ENCODE results near the gene CLTCL1.

CLTCL1 gene

GRCh38 chr22:19196841-19197612, 94.5 kb downstream of the CLTCL1 start:
- no peak for DNase-seq

DNA sequence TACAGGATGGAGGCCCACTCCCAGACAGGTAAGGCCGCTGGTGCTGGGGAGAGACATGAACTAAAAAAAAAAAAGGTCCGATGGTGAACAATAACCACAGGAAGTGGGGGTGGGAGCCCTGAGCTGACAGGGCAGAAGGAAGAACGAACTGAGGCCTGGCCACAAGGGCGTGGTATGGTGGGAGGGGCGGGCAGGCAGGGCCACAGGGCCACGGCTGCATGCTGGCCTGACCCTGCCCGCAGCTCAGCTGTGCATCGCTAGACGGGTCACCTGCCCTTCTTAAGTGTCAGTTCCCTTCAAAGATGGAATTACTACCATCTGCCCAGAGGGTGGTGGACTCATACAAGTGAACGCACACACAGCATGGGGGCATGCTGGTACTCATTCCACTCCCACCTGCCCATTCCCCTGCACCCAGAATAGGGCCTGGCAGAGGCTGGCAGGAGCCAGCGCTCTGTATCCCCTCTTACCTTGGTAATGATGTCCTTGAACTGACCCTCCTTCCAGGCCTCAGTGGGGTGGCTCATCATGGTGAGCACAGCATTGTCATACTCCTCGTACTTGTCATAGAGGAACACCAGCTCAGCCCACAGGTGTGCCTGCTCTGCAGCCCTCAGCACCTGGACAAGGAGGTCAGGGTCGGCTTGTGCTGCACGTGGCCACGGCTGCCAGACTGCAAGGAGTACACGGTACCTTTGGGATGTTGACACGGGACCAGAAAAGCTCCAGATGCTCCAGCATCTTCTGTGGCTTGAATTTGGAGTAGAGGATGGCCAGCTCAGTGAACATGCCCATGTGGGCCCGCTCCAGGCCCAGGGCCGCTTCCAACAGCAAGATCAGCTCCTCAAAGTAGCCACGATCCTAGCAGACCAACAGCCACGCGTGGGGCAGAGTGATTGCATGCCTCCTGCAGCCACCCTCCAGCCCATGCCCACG, 95.5 kb downstream of the CLTCL1 start:
- DNase-seq = no peak

GRCh38 chr22:19194766-19195536, 96.6 kb downstream of the CLTCL1 start:
- DNase-seq = peak in 1 of 51 donors; percentile 25

DNA sequence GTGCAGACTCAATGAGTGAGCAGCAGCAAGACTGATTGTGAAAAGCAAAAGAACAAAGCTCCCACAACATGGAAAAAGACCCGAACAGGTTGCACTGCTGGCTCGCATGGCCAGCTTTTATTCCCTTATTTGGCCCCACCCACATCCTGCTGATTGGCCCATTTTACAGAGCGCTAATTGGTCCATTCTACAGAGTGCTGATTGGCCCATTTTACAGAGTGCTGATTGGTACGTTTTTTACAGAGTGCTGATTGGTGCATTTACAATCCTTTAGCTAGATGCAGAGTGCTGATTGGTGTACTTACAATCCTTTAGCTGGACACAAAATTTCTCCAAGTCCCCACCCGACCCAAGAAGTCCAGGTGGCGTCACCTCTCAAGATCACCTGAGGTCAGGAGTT, 97.6 kb downstream of the CLTCL1 start:
- no peak for DNase-seq

- DNase-seq = no peak
Measured at GRCh38 chr22:19187716-19188563, 103.6 kb downstream of the CLTCL1 start.

DNA sequence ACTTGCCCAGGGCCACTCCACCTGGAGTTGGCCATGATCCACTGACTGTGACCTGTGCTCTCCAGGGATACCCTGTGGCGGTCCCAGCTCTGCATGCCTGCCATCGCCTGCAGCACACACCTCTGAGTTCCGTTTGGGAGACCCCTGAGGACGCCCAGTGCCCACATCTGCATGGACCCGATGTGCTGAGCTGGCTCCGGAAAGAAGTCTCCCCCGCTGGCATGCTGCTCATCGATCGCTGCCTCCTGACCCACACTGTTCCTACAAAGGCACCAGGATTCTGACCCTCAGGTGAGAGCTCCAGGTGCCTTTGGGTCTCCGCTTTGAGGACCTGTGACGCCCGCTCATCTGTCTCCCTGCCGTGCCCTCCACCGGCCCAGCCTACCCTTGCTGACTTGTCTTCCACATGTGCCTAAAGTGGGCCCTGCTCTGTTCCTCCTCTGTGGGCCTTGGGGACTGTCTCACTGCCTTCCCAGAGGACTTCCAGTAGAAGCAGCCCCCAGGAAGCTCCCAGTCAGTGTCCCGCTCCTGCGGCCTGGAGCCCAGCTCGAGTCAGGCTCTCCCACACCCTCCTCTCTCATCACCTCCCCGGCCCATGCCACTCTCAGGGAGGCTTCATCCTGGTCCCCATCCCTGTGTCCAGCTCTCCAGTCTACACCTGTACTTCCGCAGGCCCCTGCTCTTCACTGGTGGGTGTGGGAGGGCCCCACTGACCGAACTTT, 107.1 kb downstream of the CLTCL1 start:
- DNase-seq = no peak

GRCh38 chr22:19183216-19183615, 108.3 kb downstream of the CLTCL1 start:
- no peak for DNase-seq

DNA sequence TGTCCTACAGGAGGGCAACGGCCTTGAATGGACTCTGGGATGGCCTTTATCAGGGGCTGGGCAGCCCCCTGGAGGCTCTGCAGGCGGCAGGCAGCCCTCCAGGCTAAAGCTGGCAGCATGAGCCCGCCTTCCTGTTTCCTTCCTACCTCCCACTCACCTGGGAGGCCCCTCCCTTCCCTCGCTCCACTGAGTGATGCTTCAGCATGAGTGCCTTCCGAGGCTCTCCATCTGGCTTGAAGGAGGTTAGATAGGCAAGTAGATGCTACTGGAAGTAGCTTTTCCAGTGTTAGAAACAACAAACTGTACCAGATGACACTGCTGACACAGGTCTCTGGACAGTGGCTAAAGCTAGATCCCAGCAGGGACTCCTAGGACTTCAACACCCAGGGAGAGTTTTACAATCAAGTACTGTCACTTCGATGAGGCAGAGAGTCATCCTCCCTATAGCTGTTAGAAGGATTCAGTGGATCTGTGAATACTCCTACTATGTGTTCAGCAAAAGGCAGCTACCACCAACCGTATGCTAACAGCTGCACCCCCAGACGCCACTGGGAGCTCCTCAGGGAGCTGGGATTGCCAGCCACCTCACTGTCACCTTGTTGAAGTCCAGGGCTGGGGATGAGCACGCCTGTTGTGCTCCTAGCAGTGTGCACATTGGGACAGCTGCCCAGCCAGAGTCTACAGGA, 108.9 kb downstream of the CLTCL1 start:
- DNase-seq = no peak

- DNase-seq = no peak
Measured at GRCh38 chr22:19181786-19182471, 109.6 kb downstream of the CLTCL1 start.

- no peak for DNase-seq
Measured at GRCh38 chr22:19180740-19181410, 110.6 kb downstream of the CLTCL1 start.

- no peak for DNase-seq
Measured at GRCh38 chr22:19180234-19180633, 111.3 kb downstream of the CLTCL1 start.

DNA sequence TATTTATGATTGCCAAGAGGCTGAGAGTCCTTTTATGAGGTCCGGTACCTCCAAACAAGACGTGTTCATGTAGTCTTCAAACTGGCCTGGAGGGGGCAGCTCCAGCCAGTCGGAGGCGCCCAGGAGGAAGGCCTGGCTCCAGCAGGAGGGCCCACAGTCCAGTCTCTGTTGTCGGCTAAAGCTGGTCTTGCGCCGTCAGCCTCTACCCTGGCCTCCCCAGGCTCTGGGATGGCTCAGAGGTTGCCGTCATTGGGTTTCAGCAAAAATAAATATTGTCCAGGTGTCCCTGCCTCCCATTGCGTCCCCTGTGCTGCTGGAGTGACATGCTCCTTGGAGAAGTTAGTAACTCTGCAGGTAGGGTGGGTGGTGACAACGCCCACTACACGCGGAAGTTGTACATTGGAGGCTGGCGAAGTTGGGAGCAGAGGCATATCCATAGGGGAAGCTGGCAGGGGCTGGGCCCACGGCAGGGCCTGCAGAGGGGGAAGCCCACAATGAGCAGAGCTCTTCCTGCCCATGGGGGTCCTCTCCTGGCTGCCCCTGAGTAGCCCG, 111.9 kb downstream of the CLTCL1 start:
- peak in 48 of 51 donors; percentile 17 to 83 (median 60) for DNase-seq

- peak in 50 of 51 donors; percentile 40 to 97 (median 84) for DNase-seq
Measured at GRCh38 chr22:19178657-19179496, 112.6 kb downstream of the CLTCL1 start, which contains the start of gene SLC25A1. Gene SLC25A1 (minus strand): TSS chr22:19178736. CDS start chr22:19178673, 63 bp downstream.

DNA sequence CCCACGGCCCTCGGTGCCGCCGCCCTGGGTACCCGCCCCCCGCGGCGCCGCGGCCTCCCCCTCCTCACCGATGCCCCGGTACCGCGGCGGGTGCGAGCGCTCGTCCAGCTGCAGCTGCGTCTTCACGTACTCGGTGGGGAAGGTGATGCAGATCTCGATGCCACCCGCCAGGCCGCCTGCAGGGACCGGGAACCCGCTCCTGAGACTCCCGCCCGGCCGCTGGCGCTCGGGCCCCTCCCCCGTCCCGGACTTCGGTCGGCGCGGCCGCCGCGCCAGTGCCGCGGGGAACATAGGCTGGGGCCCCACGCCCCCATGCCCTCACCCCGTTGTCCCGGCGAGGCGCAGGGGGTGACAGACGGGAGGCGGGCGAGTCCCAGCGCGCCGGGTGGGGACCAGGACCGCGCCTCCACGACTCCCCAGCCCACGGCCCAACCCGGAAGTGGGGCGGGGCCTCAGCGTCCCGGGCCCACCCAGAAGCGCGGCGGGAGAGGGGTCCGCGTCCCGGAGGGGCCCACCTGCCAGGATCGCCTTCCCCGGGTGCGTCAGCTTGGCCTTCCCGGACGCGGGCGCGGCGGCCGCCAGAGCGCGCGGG, 113.4 kb downstream of the CLTCL1 start:
- DNase-seq = peak in 14 of 51 donors; percentile 34 to 75 (median 58)

DNA sequence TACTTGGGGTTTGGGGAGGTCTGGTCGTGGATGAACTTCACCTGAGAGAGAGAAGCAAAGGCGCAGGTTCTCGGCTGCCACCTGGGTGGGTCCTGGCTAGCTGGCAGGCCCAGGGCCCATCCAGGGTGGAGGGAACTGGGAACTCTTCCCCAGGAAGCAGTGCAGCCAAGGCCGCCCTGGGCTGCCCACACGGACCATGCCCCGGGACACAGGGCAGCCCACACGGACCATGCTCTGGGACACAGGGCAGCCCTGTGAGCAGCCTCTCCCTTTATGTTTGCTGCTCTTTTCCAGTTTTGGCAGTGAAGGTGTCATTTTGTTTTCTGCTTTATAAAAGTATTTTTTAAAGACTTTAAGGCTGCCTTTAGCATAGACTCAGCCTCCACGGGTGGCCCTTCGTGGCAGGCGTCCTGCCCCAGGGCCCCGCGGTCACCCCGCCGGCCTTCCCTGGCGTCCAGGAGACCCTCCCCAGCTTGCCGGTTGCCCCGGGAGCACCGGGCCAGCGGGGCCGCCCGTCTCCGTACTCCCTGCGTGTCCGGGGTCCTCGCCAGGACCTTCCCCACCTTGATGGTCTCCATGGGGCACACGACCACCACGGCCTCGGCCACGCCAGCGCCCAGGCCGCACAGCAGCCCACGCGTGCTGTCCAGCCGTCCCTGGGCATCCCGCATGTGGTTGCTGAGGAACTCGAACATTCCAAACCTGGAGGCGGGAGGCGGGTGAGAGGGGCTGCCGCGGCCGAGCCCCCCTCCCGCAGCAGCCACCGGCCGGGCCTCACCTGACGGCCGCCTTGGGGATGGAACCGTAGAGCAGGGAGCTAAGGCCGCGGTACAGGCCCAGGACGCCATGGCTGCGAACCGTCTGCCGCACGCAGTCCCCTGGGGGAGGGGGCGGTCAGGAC, 114.1 kb downstream of the CLTCL1 start:
- no peak for DNase-seq
